ENCODE results near the gene EMP2. TPM values are rescaled to one million over a fixed set of nuclear protein-coding genes. Genes with fewer than 3 reads are reported as not detected.
A peak's percentile ranks its signal among the peaks of the same experiment; 100 is the strongest.

EMP2 gene
- total and polyA plus RNA-seq, 4 donors = 74.3 to 286 (median 117) TPM

- 87 to 93% methylated on average over 3 of the region's 3 CpGs for WGBS, 2 donors
- Histone ChIP-seq H3K9ac (ENCODE audit: insufficient read depth in 1 of 2, low read length in 2 of 2) (no peak overlapping the region), H3K4me1 (ENCODE audit: control insufficient read depth in 5 of 5, insufficient read depth in 5 of 5, low read length in 5 of 5) (peaks cover 5 to 15% (median 11%) of the 10 kb centered on the region in 5 donors), H3K4me3 (no peak overlapping the region), H3K36me3 (ENCODE audit: control insufficient read depth in 4 of 4, insufficient read depth in 4 of 4, low read length in 4 of 4) (no peaks in the 10 kb centered on the region), H3K27me3 (ENCODE audit: control insufficient read depth in 3 of 3, insufficient read depth in 3 of 3, low read length in 2 of 3) (no peaks in the 10 kb centered on the region), H3K27ac (ENCODE audit: low read depth in 1 of 2, low read length in 1 of 2) (no peak overlapping the region), H3K9me3 (ENCODE audit: control insufficient read depth in 4 of 4, insufficient read depth in 3 of 4, low read length in 3 of 4) (no peaks in the 10 kb centered on the region)
- ATAC-seq (ENCODE audit: insufficient read depth, low FRiP score) = no peak
- TF ChIP-seq CTCF (IDR thresholded peaks at IDR 0.05; ENCODE audit: control extremely low read depth, extremely low read depth) = no peak
- DNase-seq = no peak
Measured at GRCh38 chr16:10605636-10606035, 25.2 kb upstream of the EMP2 start.

GRCh38 chr16:10601444-10602408, 21.3 kb upstream of the EMP2 start:
- H3K4me3 ChIP-seq = no peak overlapping the region
- H3K9me3 ChIP-seq (ENCODE audit: control insufficient read depth in 4 of 4, insufficient read depth in 3 of 4, low read length in 3 of 4) = no peaks in the 10 kb centered on the region
- H3K27ac ChIP-seq (ENCODE audit: low read depth in 1 of 2, low read length in 1 of 2) = peak overlapping the region in 1 of 2 donors; percentile 87
- no peak for TF ChIP-seq CTCF (IDR thresholded peaks at IDR 0.05; ENCODE audit: control extremely low read depth, extremely low read depth)
- H3K9ac ChIP-seq (ENCODE audit: insufficient read depth in 1 of 2, low read length in 2 of 2) = no peak overlapping the region
- DNase-seq = peak; percentile 47 to 66 (median 65)
- 48 to 64% methylated on average over 13 of the region's 13 CpGs for WGBS, 2 donors
- H3K36me3 ChIP-seq (ENCODE audit: control insufficient read depth in 4 of 4, insufficient read depth in 4 of 4, low read length in 4 of 4) = no peaks in the 10 kb centered on the region
- peak; percentile 68 for ATAC-seq (ENCODE audit: insufficient read depth, low FRiP score)
- H3K4me1 ChIP-seq (ENCODE audit: control insufficient read depth in 5 of 5, insufficient read depth in 5 of 5, low read length in 5 of 5) = peaks cover 6 to 16% (median 11%) of the 10 kb centered on the region in 5 donors
- no peaks in the 10 kb centered on the region for H3K27me3 ChIP-seq (ENCODE audit: control insufficient read depth in 3 of 3, insufficient read depth in 3 of 3, low read length in 2 of 3)

- Histone ChIP-seq H3K4me3 (no peak overlapping the region), H3K4me1 (ENCODE audit: control insufficient read depth in 5 of 5, insufficient read depth in 5 of 5, low read length in 5 of 5) (peaks cover 6 to 17% (median 11%) of the 10 kb centered on the region in 5 donors), H3K9ac (ENCODE audit: insufficient read depth in 1 of 2, low read length in 2 of 2) (no peak overlapping the region), H3K9me3 (ENCODE audit: control insufficient read depth in 4 of 4, insufficient read depth in 3 of 4, low read length in 3 of 4) (no peaks in the 10 kb centered on the region), H3K36me3 (ENCODE audit: control insufficient read depth in 4 of 4, insufficient read depth in 4 of 4, low read length in 4 of 4) (no peaks in the 10 kb centered on the region), H3K27me3 (ENCODE audit: control insufficient read depth in 3 of 3, insufficient read depth in 3 of 3, low read length in 2 of 3) (no peaks in the 10 kb centered on the region), H3K27ac (ENCODE audit: low read depth in 1 of 2, low read length in 1 of 2) (peak overlapping the region in 1 of 2 donors; percentile 87)
- peak; percentile 58 to 62 (median 61) for DNase-seq
- ATAC-seq (ENCODE audit: insufficient read depth, low FRiP score) = no peak
- no peak for TF ChIP-seq CTCF (IDR thresholded peaks at IDR 0.05; ENCODE audit: control extremely low read depth, extremely low read depth)
- 60 to 65% methylated on average over 12 of the region's 12 CpGs for WGBS, 2 donors
Measured at GRCh38 chr16:10600782-10601443, 20.5 kb upstream of the EMP2 start.
